Measurements from ENCODE around the gene FN1.

Gene FN1

GRCh38 chr2:215441560-215442400 lies 5.9 kb upstream of the FN1 start:
- no peak for DNase-seq

- no peak for DNase-seq
Observed at GRCh38 chr2:215439980-215440512, 4.2 kb upstream of the FN1 start.

GRCh38 chr2:215439404-215439803 lies 3.5 kb upstream of the FN1 start:
- DNase-seq, result no peak

- DNase-seq, result no peak
Observed at GRCh38 chr2:215437614-215438013, 1.7 kb upstream of the FN1 start.

- DNase-seq, result peak; percentile 49 to 74 (median 60)
Observed at GRCh38 chr2:215436705-215437565, 1.1 kb upstream of the FN1 start.

GRCh38 chr2:215435280-215435869 lies 493 bp downstream of the FN1 start:
- peak; percentile 9 to 38 (median 19) for DNase-seq

GRCh38 chr2:215434447-215435279 lies 1.2 kb downstream of the FN1 start:
- DNase-seq, result no peak

GRCh38 chr2:215432759-215433594 lies 2.9 kb downstream of the FN1 start:
- no peak for DNase-seq

- DNase-seq, result no peak
Observed at GRCh38 chr2:215431778-215432758, 3.8 kb downstream of the FN1 start.

- no peak for DNase-seq
Observed at GRCh38 chr2:215431290-215431689, 4.6 kb downstream of the FN1 start.

GRCh38 chr2:215430528-215431187 lies 5.2 kb downstream of the FN1 start:
- DNase-seq, result no peak

GRCh38 chr2:215429424-215429823 lies 6.4 kb downstream of the FN1 start:
- DNase-seq, result no peak

GRCh38 chr2:215428060-215428910 lies 7.6 kb downstream of the FN1 start:
- no peak for DNase-seq

GRCh38 chr2:215427585-215427984 lies 8.3 kb downstream of the FN1 start:
- DNase-seq, result no peak

GRCh38 chr2:215425021-215425782 lies 10.7 kb downstream of the FN1 start:
- DNase-seq, result no peak

- DNase-seq, result no peak
Observed at GRCh38 chr2:215423928-215424540, 11.8 kb downstream of the FN1 start.

- peak in 3 of 4 experiments; percentile 16 to 34 (median 17) for DNase-seq
Observed at GRCh38 chr2:215423234-215423633, 12.6 kb downstream of the FN1 start.
